Activated CD4-positive, alpha-beta T cell treated with anti-CD3 and anti-CD28 coated beads, Interleukin-2, amount 10 ng/mL, durations not matched to agents 24 days and 14 days (primary cell): ENCODE results near the gene MSL3. TPM values are rescaled to one million over a fixed set of nuclear protein-coding genes. Genes with fewer than 3 reads are reported as not detected.

Source experiments
- DNase-seq: peaks from one replicate; pipeline ENCODE4 v3.0.0; 2022
- H3K27ac Mint-ChIP-seq: one replicate; pipeline ENCODE4 v1.8.0; 2022; ENCODE audit warnings: mild to moderate bottlenecking, mixed read lengths
- H3K27me3 Mint-ChIP-seq: one replicate; pipeline ENCODE4 v1.8.0; 2022; ENCODE audit warnings: mixed read lengths
- H3K36me3 Mint-ChIP-seq: one replicate; pipeline ENCODE4 v1.8.0; 2022; ENCODE audit warnings: low read depth, mild to moderate bottlenecking, mixed read lengths
- H3K4me1 Mint-ChIP-seq: one replicate; pipeline ENCODE4 v1.8.0; 2021; ENCODE audit warnings: mixed read lengths
- H3K4me3 Mint-ChIP-seq: one replicate; pipeline ENCODE4 v1.8.0; 2022; ENCODE audit warnings: mild to moderate bottlenecking, moderate library complexity, mixed read lengths
- H3K9me3 Mint-ChIP-seq: one replicate; pipeline ENCODE4 v1.8.0; 2021; ENCODE audit warnings: mixed read lengths
- intact Hi-C: fragments of 100-400 bp; cut with micrococcal nuclease; formaldehyde crosslinking; loops from one replicate; pipeline ENCODE4 v1.15.1; 2023
- total RNA-seq: library from RNA; stranded (reverse); gene quantifications from 2 replicates; pipeline ENCODE4 v1.2.3, GENCODE V29; 2022

The MSL3 gene
- total RNA-seq, 1 donor from 2014 or later, result 39.1 TPM

- Mint-ChIP-seq H3K9me3 (no peaks in the 10 kb centered on the region), H3K4me3 (no peak overlapping the region), H3K4me1 (peaks cover 7% of the 10 kb centered on the region), H3K36me3 (no peaks in the 10 kb centered on the region), H3K27me3 (peaks cover 36% of the 10 kb centered on the region), H3K27ac (no peak overlapping the region)
- intact Hi-C loops, result no loop called here
- no peak for DNase-seq
Observed at GRCh38 chrX:11753668-11754067, 4.4 kb upstream of the MSL3 start.

- Mint-ChIP-seq H3K36me3 (peaks cover under 1% of the 10 kb centered on the region), H3K27ac (no peak overlapping the region), H3K4me3 (no peak overlapping the region), H3K9me3 (no peaks in the 10 kb centered on the region), H3K4me1 (peaks cover 11% of the 10 kb centered on the region), H3K27me3 (peaks cover 31% of the 10 kb centered on the region)
- DNase-seq, result peak; percentile 31
- intact Hi-C loops, result no loop called here
Observed at GRCh38 chrX:11754958-11755645, 2.9 kb upstream of the MSL3 start.

GRCh38 chrX:11755724-11756123 is 2.3 kb upstream of the MSL3 start:
- peaks cover 29% of the 10 kb centered on the region for H3K27me3 Mint-ChIP-seq
- peaks cover 11% of the 10 kb centered on the region for H3K4me1 Mint-ChIP-seq
- intact Hi-C loops, result no loop called here
- DNase-seq, result no peak
- no peak overlapping the region for H3K4me3 Mint-ChIP-seq
- no peaks in the 10 kb centered on the region for H3K9me3 Mint-ChIP-seq
- H3K36me3 Mint-ChIP-seq, result peaks cover 2% of the 10 kb centered on the region
- H3K27ac Mint-ChIP-seq, result no peak overlapping the region

- intact Hi-C loops, result no loop called here
- H3K36me3 Mint-ChIP-seq, result peaks cover 9% of the 10 kb centered on the region
Observed at GRCh38 chrX:11756354-11757318, 1.4 kb upstream of the MSL3 start.

GRCh38 chrX:11757397-11757718 is 679 bp upstream of the MSL3 start:
- Mint-ChIP-seq H3K27ac (peak overlapping the region; percentile 37), H3K4me1 (peaks cover 16% of the 10 kb centered on the region), H3K9me3 (no peaks in the 10 kb centered on the region), H3K4me3 (peak overlapping the region; percentile 61), H3K36me3 (peaks cover 15% of the 10 kb centered on the region), H3K27me3 (peaks cover 26% of the 10 kb centered on the region)
- intact Hi-C loops, result no loop called here
- DNase-seq, result no peak

More at GRCh38 chrX:11756354-11757318, 1.4 kb upstream of the MSL3 start:
- peaks cover 26% of the 10 kb centered on the region for H3K27me3 Mint-ChIP-seq
- H3K9me3 Mint-ChIP-seq, result no peaks in the 10 kb centered on the region
- peak overlapping the region; percentile 78 for H3K27ac Mint-ChIP-seq
- peaks cover 13% of the 10 kb centered on the region for H3K4me1 Mint-ChIP-seq
- peak overlapping the region; percentile 61 for H3K4me3 Mint-ChIP-seq
- DNase-seq, result no peak

- Mint-ChIP-seq H3K4me3 (peak overlapping the region; percentile 95), H3K27ac (peak overlapping the region; percentile 99), H3K4me1 (peaks cover 22% of the 10 kb centered on the region), H3K36me3 (peaks cover 26% of the 10 kb centered on the region), H3K9me3 (no peaks in the 10 kb centered on the region), H3K27me3 (peaks cover 25% of the 10 kb centered on the region)
- DNase-seq, result peak; percentile 96
- intact Hi-C loops, result loop anchor here (1.0 to 2.0 kb wide), 2 partner anchors 12 to 34 kb away; no protein-coding TSS in a partner anchor
Observed at GRCh38 chrX:11758400-11759171, 549 bp downstream of the MSL3 start.

- peaks cover 23% of the 10 kb centered on the region for H3K27me3 Mint-ChIP-seq
- H3K4me3 Mint-ChIP-seq, result peak overlapping the region; percentile 95
- peak overlapping the region; percentile 99 for H3K27ac Mint-ChIP-seq
- peaks cover 26% of the 10 kb centered on the region for H3K4me1 Mint-ChIP-seq
- H3K9me3 Mint-ChIP-seq, result no peaks in the 10 kb centered on the region
- intact Hi-C loops, result loop anchor here (1.0 to 2.0 kb wide), 2 partner anchors 11 to 34 kb away; no protein-coding TSS in a partner anchor
- H3K36me3 Mint-ChIP-seq, result peaks cover 31% of the 10 kb centered on the region
- no peak for DNase-seq
Observed at GRCh38 chrX:11759172-11759460, 1.1 kb downstream of the MSL3 start.

- peaks cover 37% of the 10 kb centered on the region for H3K36me3 Mint-ChIP-seq
- peaks cover 19% of the 10 kb centered on the region for H3K27me3 Mint-ChIP-seq
- H3K4me1 Mint-ChIP-seq, result peaks cover 31% of the 10 kb centered on the region
- no peaks in the 10 kb centered on the region for H3K9me3 Mint-ChIP-seq
- intact Hi-C loops, result loop anchor here (1.0 to 10.0 kb wide), 6 partner anchors 11 to 1665 kb away; partner anchors contain the start of gene HCCS
- H3K4me3 Mint-ChIP-seq, result peak overlapping the region; percentile 95
- peak; percentile 91 for DNase-seq
- peak overlapping the region; percentile 99 for H3K27ac Mint-ChIP-seq
Observed at GRCh38 chrX:11759461-11760311, 1.6 kb downstream of the MSL3 start.

- Mint-ChIP-seq H3K9me3 (no peaks in the 10 kb centered on the region), H3K4me3 (peak overlapping the region; percentile 92), H3K36me3 (peaks cover 49% of the 10 kb centered on the region), H3K27ac (peak overlapping the region; percentile 94), H3K4me1 (peaks cover 41% of the 10 kb centered on the region), H3K27me3 (peaks cover 8% of the 10 kb centered on the region)
- no peak for DNase-seq
- intact Hi-C loops, result loop anchor here (5.0 to 10.0 kb wide), 4 partner anchors 649 to 1666 kb away; partner anchors contain the start of gene HCCS
Observed at GRCh38 chrX:11760958-11761357, 2.9 kb downstream of the MSL3 start.

GRCh38 chrX:11764602-11765067 is 6.6 kb downstream of the MSL3 start:
- no peaks in the 10 kb centered on the region for H3K27me3 Mint-ChIP-seq
- peaks cover 42% of the 10 kb centered on the region for H3K4me1 Mint-ChIP-seq
- intact Hi-C loops, result loop anchor here (5.0 to 10.0 kb wide), 4 partner anchors 652 to 1670 kb away; partner anchors contain the start of gene HCCS
- peak overlapping the region; percentile 92 for H3K4me3 Mint-ChIP-seq
- DNase-seq, result peak; percentile 61
- no peaks in the 10 kb centered on the region for H3K9me3 Mint-ChIP-seq
- peak overlapping the region; percentile 89 for H3K27ac Mint-ChIP-seq
- peaks cover 67% of the 10 kb centered on the region for H3K36me3 Mint-ChIP-seq

- H3K27me3 Mint-ChIP-seq, result no peaks in the 10 kb centered on the region
- H3K36me3 Mint-ChIP-seq, result peaks cover 65% of the 10 kb centered on the region
- H3K4me3 Mint-ChIP-seq, result peak overlapping the region; percentile 92
- DNase-seq, result peak; percentile 66
- peak overlapping the region; percentile 89 for H3K27ac Mint-ChIP-seq
- intact Hi-C loops, result loop anchor here (10.0 kb wide), 3 partner anchors 1009 to 1671 kb away; no protein-coding TSS in a partner anchor
- no peaks in the 10 kb centered on the region for H3K9me3 Mint-ChIP-seq
- peaks cover 45% of the 10 kb centered on the region for H3K4me1 Mint-ChIP-seq
Observed at GRCh38 chrX:11765449-11765848, 7.4 kb downstream of the MSL3 start.

GRCh38 chrX:11766487-11766886 is 8.4 kb downstream of the MSL3 start:
- H3K36me3 Mint-ChIP-seq, result peaks cover 60% of the 10 kb centered on the region
- peak overlapping the region; percentile 92 for H3K4me3 Mint-ChIP-seq
- H3K27me3 Mint-ChIP-seq, result no peaks in the 10 kb centered on the region
- H3K9me3 Mint-ChIP-seq, result no peaks in the 10 kb centered on the region
- intact Hi-C loops, result loop anchor here (10.0 kb wide), 3 partner anchors 1008 to 1672 kb away; no protein-coding TSS in a partner anchor
- peak overlapping the region; percentile 83 for H3K27ac Mint-ChIP-seq
- DNase-seq, result peak; percentile 70
- peaks cover 46% of the 10 kb centered on the region for H3K4me1 Mint-ChIP-seq
